Duodenal mucosa (tissue), 2 donors: ENCODE data around the gene SLC22A8.
"Not testable (repeated sequence)": the region's sequence is repeated elsewhere in the genome, so short reads cannot be mapped to it uniquely, and the experiment has no call there.

Experiments
- H3K27ac ChIP-seq: one replicate; pipeline ENCODE4 v1.7.0; 2013; ENCODE audit warnings: low read depth, low read length
- H3K27me3 ChIP-seq, 2 donors: one replicate each; pipeline ENCODE4 v1.7.0; 2013; ENCODE audit warnings: low read length in 2 of 2, control low read depth in 1 of 2; ENCODE audit not compliant: insufficient read depth in 2 of 2, control insufficient read depth in 1 of 2
- H3K36me3 ChIP-seq, 2 donors: one replicate each; pipeline ENCODE4 v1.7.0; 2013; ENCODE audit warnings: low read length in 2 of 2, control low read depth in 1 of 2; ENCODE audit not compliant: insufficient read depth in 2 of 2, control insufficient read depth in 1 of 2
- H3K4me1 ChIP-seq, 2 donors: one replicate each; pipeline ENCODE4 v1.7.0; 2013; ENCODE audit warnings: low read length in 2 of 2, control low read depth in 1 of 2; ENCODE audit not compliant: insufficient read depth in 2 of 2, control insufficient read depth in 1 of 2
- H3K4me3 ChIP-seq, 2 donors: one replicate each; pipeline ENCODE4 v1.7.0; 2013; ENCODE audit warnings: low read length in 2 of 2, low read depth in 1 of 2
- H3K9ac ChIP-seq, 2 donors: one replicate each; pipeline ENCODE4 v1.7.0; 2013; ENCODE audit warnings: low read length in 2 of 2, low read depth in 1 of 2
- H3K9me3 ChIP-seq, 2 donors: one replicate each; pipeline ENCODE4 v1.7.0; 2013; ENCODE audit warnings: low read length in 2 of 2, control low read depth in 1 of 2; ENCODE audit not compliant: control insufficient read depth in 1 of 2

SLC22A8 gene, protein sequence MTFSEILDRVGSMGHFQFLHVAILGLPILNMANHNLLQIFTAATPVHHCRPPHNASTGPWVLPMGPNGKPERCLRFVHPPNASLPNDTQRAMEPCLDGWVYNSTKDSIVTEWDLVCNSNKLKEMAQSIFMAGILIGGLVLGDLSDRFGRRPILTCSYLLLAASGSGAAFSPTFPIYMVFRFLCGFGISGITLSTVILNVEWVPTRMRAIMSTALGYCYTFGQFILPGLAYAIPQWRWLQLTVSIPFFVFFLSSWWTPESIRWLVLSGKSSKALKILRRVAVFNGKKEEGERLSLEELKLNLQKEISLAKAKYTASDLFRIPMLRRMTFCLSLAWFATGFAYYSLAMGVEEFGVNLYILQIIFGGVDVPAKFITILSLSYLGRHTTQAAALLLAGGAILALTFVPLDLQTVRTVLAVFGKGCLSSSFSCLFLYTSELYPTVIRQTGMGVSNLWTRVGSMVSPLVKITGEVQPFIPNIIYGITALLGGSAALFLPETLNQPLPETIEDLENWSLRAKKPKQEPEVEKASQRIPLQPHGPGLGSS

DNA sequence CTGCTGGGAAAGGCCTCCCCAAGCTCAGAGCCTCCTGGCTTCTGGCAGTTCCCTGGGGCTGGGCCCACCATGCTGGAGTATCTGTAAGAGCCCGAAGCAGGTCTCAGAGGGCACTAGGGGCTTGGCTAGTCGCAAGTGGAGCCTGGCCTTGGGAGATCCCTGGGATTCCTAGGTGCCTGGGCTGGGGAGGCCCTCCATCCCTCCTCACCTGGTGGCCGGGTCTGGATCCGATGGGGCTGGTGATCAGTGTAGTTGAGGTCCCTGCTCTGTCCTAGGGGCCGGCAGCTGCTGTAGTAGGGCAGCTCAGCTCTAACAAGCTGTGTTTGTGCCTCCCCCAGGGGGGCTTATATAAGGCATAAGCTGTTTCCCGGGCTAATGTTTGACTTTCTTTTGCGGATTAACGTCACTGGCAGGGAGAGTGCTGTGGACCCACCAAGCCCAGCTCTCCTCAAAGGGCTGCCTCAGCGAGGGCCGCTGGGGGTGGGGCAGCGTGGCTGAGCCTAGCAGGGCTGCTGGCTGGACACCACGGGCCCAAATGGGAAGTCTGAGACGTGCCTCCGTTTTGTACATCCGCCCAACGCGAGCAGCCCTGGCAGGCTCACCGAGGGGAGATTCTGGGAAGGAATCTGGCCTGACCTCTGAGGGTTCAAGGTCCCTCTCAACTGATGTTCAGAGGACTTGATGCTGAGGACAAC, at the start of gene SLC22A8:
TSS of gene SLC22A8 (minus strand) at position 321 of the 695 bp plus-strand sequence. CDS start 883 bp downstream, outside the sequence.
- Histone ChIP-seq H3K9ac (no peak within 1 kb of the TSS), H3K4me1 (no peaks in the 10 kb centered on the region), H3K9me3 (no peaks in the 10 kb centered on the region), H3K36me3 (no peaks in the 10 kb centered on the region), H3K27me3 (peaks cover 5 to 14% of the 10 kb centered on the region in 2 donors), H3K4me3 (no peak within 1 kb of the TSS), H3K27ac (no peak within 1 kb of the TSS)

DNA sequence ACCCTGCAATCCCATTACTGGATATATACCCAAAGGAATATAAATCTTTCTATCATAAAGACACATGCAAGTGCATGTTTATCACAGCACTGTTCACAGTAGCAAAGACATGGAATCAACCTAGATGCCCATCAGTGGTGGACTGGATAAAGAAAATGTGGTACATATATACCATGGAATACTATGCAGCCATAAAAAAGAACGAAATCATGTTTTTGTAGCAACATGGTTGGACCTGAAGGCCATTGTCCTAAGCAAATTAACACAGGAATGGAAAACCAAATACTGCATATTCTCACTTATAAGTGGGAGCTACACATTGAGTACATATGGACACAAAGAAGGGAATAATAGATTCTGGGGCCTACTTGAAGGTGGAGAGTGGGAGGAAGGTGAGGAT, 30.6 kb upstream of the SLC22A8 start:
- H3K9me3 ChIP-seq, H3K27me3 ChIP-seq, H3K9ac ChIP-seq, H3K36me3 ChIP-seq, H3K27ac ChIP-seq, H3K4me1 ChIP-seq, H3K4me3 ChIP-seq: not testable (repeated sequence)

DNA sequence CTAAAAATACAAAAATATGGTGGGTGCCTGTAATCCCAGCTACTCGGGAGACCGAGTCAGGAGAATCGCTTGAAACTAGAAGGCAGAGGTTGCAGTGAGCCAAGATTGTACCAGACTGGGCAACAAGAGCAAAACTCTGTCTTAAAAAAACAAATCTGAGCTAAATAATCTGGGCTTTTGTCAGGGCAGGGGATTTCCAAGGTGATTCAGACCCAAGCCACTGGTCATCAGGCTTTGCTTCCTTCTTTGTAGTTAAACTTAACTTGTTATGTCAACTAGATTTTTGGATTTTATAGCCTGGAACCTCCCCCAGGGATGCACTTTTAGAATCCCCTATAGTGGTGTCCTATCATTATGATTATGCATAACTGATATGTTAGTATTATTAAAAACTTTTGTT, 27.0 kb upstream of the SLC22A8 start:
- Histone ChIP-seq H3K4me3 (no peak overlapping the region), H3K36me3 (no peaks in the 10 kb centered on the region), H3K27me3 (no peaks in the 10 kb centered on the region), H3K27ac (no peak overlapping the region), H3K9ac (no peak overlapping the region), H3K4me1 (no peaks in the 10 kb centered on the region), H3K9me3 (no peaks in the 10 kb centered on the region)

DNA sequence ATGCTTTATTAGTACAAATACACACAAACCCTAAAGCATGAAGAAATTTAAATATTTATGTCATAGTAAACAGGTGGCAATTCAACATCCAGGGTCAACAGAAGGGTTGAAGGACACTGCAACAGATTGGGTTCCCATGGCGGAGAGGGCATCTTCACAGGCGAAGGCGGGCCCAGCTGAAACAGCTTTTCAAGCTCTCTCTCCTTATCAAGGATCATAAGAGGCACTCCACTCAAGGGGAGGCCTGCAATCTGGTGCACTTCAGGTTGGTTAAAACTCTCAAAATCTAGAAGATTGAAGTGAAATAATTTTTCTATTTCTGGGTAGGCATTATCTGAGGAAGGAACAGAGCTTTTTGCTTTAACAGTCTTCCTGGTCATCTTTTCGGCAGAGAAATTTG, 16.8 kb upstream of the SLC22A8 start:
- H3K36me3 ChIP-seq = no peaks in the 10 kb centered on the region

DNA sequence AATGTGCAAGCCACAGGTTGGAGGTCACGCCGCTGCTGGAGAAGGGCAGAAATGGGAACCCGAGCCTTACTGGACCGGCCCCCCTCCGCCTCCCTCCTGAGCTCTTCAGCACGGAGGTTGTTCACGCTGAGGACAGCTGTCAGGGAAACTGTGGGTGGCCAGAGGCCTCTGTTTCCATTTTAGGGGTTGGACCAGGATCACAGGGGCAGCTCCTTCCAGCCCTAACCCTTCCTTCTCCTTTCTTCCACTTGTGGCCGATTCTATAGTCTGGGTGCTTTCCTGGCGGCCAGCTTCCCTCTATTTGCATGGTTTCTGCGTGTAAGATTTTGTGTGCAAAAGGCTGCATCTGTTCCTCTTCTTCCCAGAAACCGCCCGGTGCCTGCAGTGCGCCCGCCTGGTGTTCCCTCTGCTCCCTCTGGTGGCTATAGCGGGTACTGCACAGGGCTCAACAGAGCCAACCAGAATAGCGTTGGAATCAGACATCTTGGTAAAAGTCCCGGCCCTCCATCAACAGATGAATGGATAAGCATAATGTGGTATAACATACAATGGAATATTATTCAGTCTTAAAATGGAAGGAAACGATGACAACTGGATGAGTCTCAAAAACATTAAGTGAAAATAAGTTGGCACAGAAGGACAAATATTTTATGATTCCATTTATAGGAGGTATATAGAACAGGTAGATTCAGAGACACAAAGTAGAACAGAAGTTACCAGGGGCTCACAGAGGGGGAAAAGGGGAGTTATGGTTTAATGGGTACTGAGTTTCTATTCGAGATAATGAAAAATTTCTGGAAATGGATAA, 8.4 kb upstream of the SLC22A8 start:
- Histone ChIP-seq H3K9me3 (no peaks in the 10 kb centered on the region), H3K4me3 (peak overlapping the region in 1 of 2 donors; percentile 15), H3K27ac (no peak overlapping the region), H3K4me1 (peaks cover 0 to 3% of the 10 kb centered on the region in 2 donors), H3K36me3 (no peaks in the 10 kb centered on the region), H3K9ac (peak overlapping the region in 1 of 2 donors; percentile 9), H3K27me3 (peaks cover 0 to 7% of the 10 kb centered on the region in 2 donors)

More for the DNA sequence above, 16.8 kb upstream of the SLC22A8 start:
- no peak overlapping the region for H3K9ac ChIP-seq
- H3K27ac ChIP-seq = no peak overlapping the region
- H3K9me3 ChIP-seq = no peaks in the 10 kb centered on the region
- H3K27me3 ChIP-seq = peaks cover 0 to 4% of the 10 kb centered on the region in 2 donors
- H3K4me3 ChIP-seq = no peak overlapping the region
- peaks cover 0 to 4% of the 10 kb centered on the region in 2 donors for H3K4me1 ChIP-seq

DNA sequence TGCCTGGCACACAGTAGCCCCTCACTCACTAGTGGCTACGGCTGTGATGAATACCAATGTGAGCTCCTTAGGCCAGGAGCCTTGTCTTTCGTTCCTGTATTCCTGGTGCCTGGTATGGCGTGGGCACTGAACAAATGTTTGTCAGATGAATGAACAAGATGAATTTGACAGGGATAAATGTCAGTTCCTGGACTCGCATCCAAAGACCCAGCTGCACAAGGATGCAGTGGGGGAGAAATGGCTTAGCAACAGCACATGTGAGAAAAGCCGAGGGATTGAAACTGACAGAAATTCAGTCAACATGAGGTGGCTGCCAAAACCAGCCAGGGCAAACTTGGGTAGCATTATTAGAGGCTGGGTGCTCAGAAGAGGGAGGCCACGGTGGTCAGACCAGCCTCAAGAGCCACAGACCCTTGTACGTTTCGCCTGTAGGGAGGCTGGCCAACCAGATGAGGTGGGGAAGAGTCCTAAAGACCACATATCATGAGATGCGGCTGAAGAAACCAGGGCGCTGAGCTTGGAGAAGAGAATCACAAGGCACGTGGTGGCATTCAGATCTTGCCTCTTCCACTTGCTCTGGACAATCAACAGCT, 7.7 kb upstream of the SLC22A8 start:
- H3K9me3 ChIP-seq = no peaks in the 10 kb centered on the region
- peaks cover 0 to 11% of the 10 kb centered on the region in 2 donors for H3K27me3 ChIP-seq
- H3K36me3 ChIP-seq = no peaks in the 10 kb centered on the region
- no peak overlapping the region for H3K27ac ChIP-seq
- peaks cover 0 to 3% of the 10 kb centered on the region in 2 donors for H3K4me1 ChIP-seq
- H3K9ac ChIP-seq = peak overlapping the region in 1 of 2 donors; percentile 9
- H3K4me3 ChIP-seq = no peak overlapping the region

DNA sequence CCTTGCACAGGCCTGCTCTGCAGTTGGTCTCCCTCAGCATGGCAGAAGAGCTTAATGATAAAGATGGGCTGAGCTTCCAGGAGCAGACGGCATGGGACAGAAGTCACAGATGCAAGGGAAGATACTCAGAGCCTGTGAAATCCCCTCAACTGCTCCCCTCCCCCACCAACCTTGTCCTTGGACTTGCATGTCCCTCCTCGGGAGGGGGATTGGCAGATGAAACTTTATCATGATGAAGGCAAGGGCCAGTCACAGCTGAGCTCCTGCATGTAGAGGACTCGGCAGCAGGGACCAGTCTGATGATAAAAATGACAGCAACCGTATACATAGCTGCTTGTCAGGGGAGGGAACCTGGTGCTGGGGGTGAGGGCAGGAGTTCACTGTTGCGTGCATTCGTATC, 6.8 kb upstream of the SLC22A8 start:
- H3K4me1 ChIP-seq = peaks cover 0 to 3% of the 10 kb centered on the region in 2 donors
- H3K9ac ChIP-seq = no peak overlapping the region
- H3K4me3 ChIP-seq = no peak overlapping the region
- no peaks in the 10 kb centered on the region for H3K9me3 ChIP-seq
- H3K27ac ChIP-seq = no peak overlapping the region
- no peaks in the 10 kb centered on the region for H3K36me3 ChIP-seq
- peaks cover 0 to 12% of the 10 kb centered on the region in 2 donors for H3K27me3 ChIP-seq

DNA sequence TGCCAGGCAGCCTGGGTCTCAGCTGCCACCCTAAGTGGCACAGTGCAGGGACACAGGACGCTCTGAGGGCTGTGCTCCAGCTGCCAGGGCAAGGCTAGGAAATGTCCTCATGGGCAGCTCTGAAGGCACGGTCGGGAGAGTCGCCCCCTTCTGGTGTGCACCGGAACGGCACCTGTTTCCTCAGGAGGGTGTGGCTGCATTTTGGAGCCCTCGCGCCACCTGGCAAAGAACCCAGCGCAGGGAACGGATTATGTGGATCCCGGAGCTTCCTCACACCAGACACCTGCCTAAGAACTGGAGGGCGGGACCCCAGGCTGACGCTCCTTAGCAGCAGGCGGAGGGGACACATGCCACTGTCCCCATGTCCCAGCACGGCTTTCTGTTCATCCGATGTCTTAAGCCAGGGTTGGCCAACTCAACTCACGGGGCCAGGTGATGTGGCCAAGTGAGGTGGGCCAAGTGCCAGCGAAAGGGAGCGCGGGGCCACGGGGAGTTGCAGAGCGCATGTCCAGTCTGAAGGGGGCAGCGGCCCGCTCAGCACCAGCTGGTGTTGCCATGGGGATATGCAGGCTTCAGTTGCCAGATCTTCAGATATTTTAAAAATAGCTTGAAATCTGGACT, 5.1 kb upstream of the SLC22A8 start:
- H3K27me3 ChIP-seq = peaks cover 0 to 18% of the 10 kb centered on the region in 2 donors
- H3K36me3 ChIP-seq = no peaks in the 10 kb centered on the region
- no peak overlapping the region for H3K4me3 ChIP-seq
- no peaks in the 10 kb centered on the region for H3K9me3 ChIP-seq
- peaks cover 0 to 3% of the 10 kb centered on the region in 2 donors for H3K4me1 ChIP-seq
- no peak overlapping the region for H3K9ac ChIP-seq
- H3K27ac ChIP-seq = no peak overlapping the region

DNA sequence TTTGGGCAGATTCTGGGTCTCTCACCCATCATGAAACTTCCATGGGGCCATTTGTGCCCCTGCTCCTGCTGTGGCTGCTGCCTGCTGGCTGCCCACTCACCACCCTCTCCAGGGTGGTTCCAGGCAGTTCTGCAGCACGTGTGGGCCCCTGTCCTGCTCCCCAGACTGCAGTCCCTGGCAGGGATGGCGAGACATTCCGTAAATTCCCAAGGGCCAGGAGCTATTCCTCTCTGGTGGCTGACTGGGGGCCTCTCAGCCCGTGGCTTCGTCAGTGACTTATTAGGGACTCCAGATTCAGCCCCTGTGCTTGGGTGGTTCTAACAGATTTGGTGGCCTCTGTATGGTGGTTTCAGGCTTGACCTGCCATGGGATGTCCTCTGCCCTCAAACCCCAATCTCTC, 3.9 kb upstream of the SLC22A8 start:
- H3K4me3 ChIP-seq = no peak overlapping the region

More for the DNA sequence above, 3.9 kb upstream of the SLC22A8 start:
- Histone ChIP-seq H3K9ac (no peak overlapping the region), H3K27me3 (peaks cover 0 to 14% of the 10 kb centered on the region in 2 donors), H3K36me3 (no peaks in the 10 kb centered on the region), H3K9me3 (no peaks in the 10 kb centered on the region), H3K27ac (no peak overlapping the region), H3K4me1 (peaks cover 0 to 3% of the 10 kb centered on the region in 2 donors)
